ENCODE results near the gene EXPH5. TPM values are rescaled to one million over a fixed set of nuclear protein-coding genes. Genes with fewer than 3 reads are reported as not detected.

EXPH5 gene
- total RNA-seq, 4 donors from 2014 or later: 19.8 to 73.8 (median 33.2) TPM

GRCh38 chr11:108535384-108535955 is 58.1 kb downstream of the EXPH5 start:
- WGBS, 2 donors (ENCODE audit: low coverage in 1 of 2): 81 to 85% methylated on average over 5 to 6 of the region's 6 CpGs
- Histone ChIP-seq H3K9me3 (no peaks in the 10 kb centered on the region), H3K4me1 (peaks cover 0 to 9% (median 3%) of the 10 kb centered on the region in 4 donors), H3K27me3 (no peaks in the 10 kb centered on the region), H3K4me3 (no peak overlapping the region), H3K36me3 (no peaks in the 10 kb centered on the region), H3K27ac (no peak overlapping the region)
- no peak for TF ChIP-seq CTCF (IDR thresholded peaks at IDR 0.05)
- no peak for TF ChIP-seq POLR2AphosphoS5 (IDR thresholded peaks at IDR 0.05)
- no peak for TF ChIP-seq POLR2A (IDR thresholded peaks at IDR 0.05)
- TF ChIP-seq EP300 (IDR thresholded peaks at IDR 0.05; ENCODE audit: low read depth): no peak
- intact Hi-C loops (cut with DNase I; ENCODE audit: low total_unique reads): no loop called here
- in situ Hi-C loops (cut with MboI; ENCODE audit: low pct_ligation_motif_present in 1 of 4, low pct_unique_long_range_greater_than_20kb in 1 of 4, low sequenced_read_pairs in 3 of 4): no loop called here
- no peak for DNase-seq

GRCh38 chr11:108534274-108534882 is 59.2 kb downstream of the EXPH5 start:
- DNase-seq: no peak
- in situ Hi-C loops (cut with MboI; ENCODE audit: low pct_ligation_motif_present in 1 of 4, low pct_unique_long_range_greater_than_20kb in 1 of 4, low sequenced_read_pairs in 3 of 4) (no loop called here), intact Hi-C loops (cut with DNase I; ENCODE audit: low total_unique reads) (no loop called here)
- no peaks in the 10 kb centered on the region for H3K27me3 ChIP-seq
- no peak overlapping the region for H3K4me3 ChIP-seq
- H3K36me3 ChIP-seq: no peaks in the 10 kb centered on the region
- peaks cover 0 to 9% (median 3%) of the 10 kb centered on the region in 4 donors for H3K4me1 ChIP-seq
- H3K9me3 ChIP-seq: no peaks in the 10 kb centered on the region
- whole genome bisulfite sequencing, 2 donors (ENCODE audit: low coverage in 1 of 2): 57 to 64% methylated on average over 2 of the region's 2 CpGs
- TF ChIP-seq EP300 (IDR thresholded peaks at IDR 0.05; ENCODE audit: low read depth): no peak
- TF ChIP-seq POLR2A (IDR thresholded peaks at IDR 0.05): no peak
- TF ChIP-seq CTCF (IDR thresholded peaks at IDR 0.05): no peak
- no peak for TF ChIP-seq POLR2AphosphoS5 (IDR thresholded peaks at IDR 0.05)
- H3K27ac ChIP-seq: no peak overlapping the region

DNA sequence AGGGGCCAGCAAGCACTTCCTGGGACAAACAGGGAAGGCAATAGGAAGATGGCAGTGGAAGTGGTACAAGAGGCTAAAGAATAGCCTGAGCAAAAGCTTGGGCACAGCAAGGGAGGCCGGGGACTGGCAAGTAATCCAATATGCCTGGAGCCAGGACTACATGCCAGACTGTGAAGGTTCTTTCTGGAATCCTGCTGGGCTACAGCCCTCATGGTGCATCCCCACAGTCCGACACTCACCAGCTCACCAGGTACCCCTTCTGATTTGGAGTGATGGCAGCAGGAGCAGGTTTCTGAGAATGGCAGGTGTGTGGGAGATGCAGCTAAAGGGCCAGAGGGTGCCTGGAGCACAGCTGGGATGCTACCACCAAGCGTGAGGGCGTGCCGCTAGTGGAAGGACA is 63.1 kb downstream of the EXPH5 start:
- WGBS, 2 donors (ENCODE audit: low coverage in 1 of 2): 97 to 100% methylated on average over 1 to 5 of the region's 5 CpGs

GRCh38 chr11:108527382-108527781 is 66.2 kb downstream of the EXPH5 start:
- H3K4me1 ChIP-seq: no peaks in the 10 kb centered on the region
- H3K27ac ChIP-seq: no peak overlapping the region
- H3K9me3 ChIP-seq: no peaks in the 10 kb centered on the region
- in situ Hi-C loops (cut with MboI; ENCODE audit: low pct_ligation_motif_present in 1 of 4, low pct_unique_long_range_greater_than_20kb in 1 of 4, low sequenced_read_pairs in 3 of 4): no loop called here
- no peak overlapping the region for H3K4me3 ChIP-seq
- DNase-seq: no peak
- 82 to 84% methylated on average over 6 of the region's 6 CpGs for WGBS, 2 donors (ENCODE audit: low coverage in 1 of 2)
- TF ChIP-seq POLR2A (IDR thresholded peaks at IDR 0.05) (no peak), EP300 (IDR thresholded peaks at IDR 0.05; ENCODE audit: low read depth) (no peak), POLR2AphosphoS5 (IDR thresholded peaks at IDR 0.05) (no peak), CTCF (IDR thresholded peaks at IDR 0.05) (no peak)
- no peaks in the 10 kb centered on the region for H3K36me3 ChIP-seq
- intact Hi-C loops (cut with DNase I; ENCODE audit: low total_unique reads): no loop called here
- no peaks in the 10 kb centered on the region for H3K27me3 ChIP-seq

More for the DNA sequence above, 63.1 kb downstream of the EXPH5 start:
- Histone ChIP-seq H3K27me3 (no peaks in the 10 kb centered on the region), H3K9me3 (no peaks in the 10 kb centered on the region), H3K4me3 (no peak overlapping the region), H3K4me1 (no peaks in the 10 kb centered on the region), H3K36me3 (no peaks in the 10 kb centered on the region), H3K27ac (no peak overlapping the region)
- intact Hi-C loops (cut with DNase I; ENCODE audit: low total_unique reads): no loop called here
- no peak for DNase-seq
- TF ChIP-seq CTCF (IDR thresholded peaks at IDR 0.05): no peak
- no peak for TF ChIP-seq POLR2A (IDR thresholded peaks at IDR 0.05)
- TF ChIP-seq POLR2AphosphoS5 (IDR thresholded peaks at IDR 0.05): no peak
- no peak for TF ChIP-seq EP300 (IDR thresholded peaks at IDR 0.05; ENCODE audit: low read depth)
- in situ Hi-C loops (cut with MboI; ENCODE audit: low pct_ligation_motif_present in 1 of 4, low pct_unique_long_range_greater_than_20kb in 1 of 4, low sequenced_read_pairs in 3 of 4): no loop called here

All from transverse colon (tissue), 4 donors.